GM19452 (cell line): ENCODE data around the gene IL17B.

Experiments
- ATAC-seq: cut with Tn5 transposase; IDR thresholded peaks from one replicate; pipeline ENCODE4 v1.9.1; 2021; ENCODE audit not compliant: unreplicated experiment

Gene IL17B

GRCh38 chr5:149325894-149326293 lies 53.2 kb downstream of the IL17B start:
- ATAC-seq = no peak

DNA sequence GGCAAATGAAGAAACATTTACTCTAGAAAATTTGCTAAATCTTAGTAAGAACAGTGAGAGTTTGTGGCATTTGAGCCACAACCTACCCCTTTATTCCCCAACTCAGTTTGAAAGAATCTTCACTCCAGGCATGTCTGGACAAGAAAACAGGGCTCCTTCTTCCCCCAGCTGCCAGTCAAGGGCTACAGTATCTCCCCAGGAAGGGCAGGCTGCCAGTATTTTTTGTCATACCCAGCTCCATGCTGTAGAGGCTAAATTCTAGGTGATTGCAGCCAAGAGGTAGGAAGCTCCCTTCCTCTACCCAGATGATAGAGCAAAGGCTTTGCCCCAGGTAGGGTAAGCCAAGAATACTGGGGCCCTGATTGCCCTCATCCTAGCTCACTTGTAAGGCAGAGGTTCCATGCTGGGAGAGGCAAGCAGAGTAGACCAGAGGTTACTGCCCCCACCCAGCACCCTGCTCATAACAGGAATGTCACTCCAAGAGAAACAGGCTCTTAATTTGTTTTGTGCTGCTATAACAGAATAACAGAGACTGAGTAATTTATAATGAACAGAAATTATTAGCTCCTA lies 53.8 kb downstream of the IL17B start:
- ATAC-seq = no peak

- ATAC-seq = no peak
These were observed 54.5 kb downstream of the IL17B start for GRCh38 chr5:149324641-149325040.
